Heart left ventricle (tissue), 13 donors: Measurements from ENCODE around the gene C13orf46.

Source experiments
- CTCF ChIP-seq, 12 donors: fragments of 200-600 bp; sonication (generic) in 4 of 12; IDR thresholded peaks; one replicate each; pipeline versions ENCODE4 v1.5.0 to v1.8.0; 2018 to 2022; ENCODE audit warnings: antibody characterized with exemption in 12 of 12, mild to moderate bottlenecking in 5 of 12
- POLR2A ChIP-seq, 2 donors: fragments of 450-650 bp; IDR thresholded peaks; one replicate each; pipeline ENCODE4 v1.6.1; 2017; ENCODE audit warnings: antibody characterized with exemption in 2 of 2, mild to moderate bottlenecking in 2 of 2, moderate library complexity in 2 of 2
- donor health status: ischemic (EF 13 %, LVEDD 7.1; RV severe dilation, severe dysfunction).
- donor health status: DM: no; HTN: yes; CAD: no.
- donor health status: DM: no; HTN: no; CAD: no.
- donor health status: ischemic (EF 25% LVEDD 6.9; RV normal size, moderate dysfunction).
- donor health status: ischemic (EF 25% LVEDD 5.7; RV mildly dilated, moderate dysfunction).
- donor health status: ischemic (EF 35%, LVEDD 5.7; RV mildly dilated, moderate dysfunction).
- donor health status: nonischemic (EF 11% LVEDD 7.7; RV severe dilation, severe dysfunction).
- donor health status: DM: yes; HTN: yes; CAD: no.
- donor health status: PGD.
- donor health status: ischemic (EF 29% LVEDD 5.4; RV normal size, mild dysfunction).
- donor health status: nonischemic (EF 23%, LVEDD 6.1; RV moderate dilation, normal function).

- TF ChIP-seq CTCF (IDR thresholded peaks at IDR 0.05) (no peak), POLR2A (IDR thresholded peaks at IDR 0.05) (no peak)
Observed at GRCh38 chr13:113905018-113905417, 68.9 kb downstream of the C13orf46 start.
